Hippocampal formation (tissue), 2 donors: ENCODE data around the gene SOX13.

ENCODE experiments used
- DNase-seq, 2 donors: peaks; one replicate each; lab custom pipeline; 2025; lab: John Stamatoyannopoulos, UW

Gene SOX13

GRCh38 chr1:204152310-204153044 is 79.6 kb downstream of the SOX13 start:
- DNase-seq = no peak

GRCh38 chr1:204153667-204154066 is 80.8 kb downstream of the SOX13 start:
- no peak for DNase-seq

DNA sequence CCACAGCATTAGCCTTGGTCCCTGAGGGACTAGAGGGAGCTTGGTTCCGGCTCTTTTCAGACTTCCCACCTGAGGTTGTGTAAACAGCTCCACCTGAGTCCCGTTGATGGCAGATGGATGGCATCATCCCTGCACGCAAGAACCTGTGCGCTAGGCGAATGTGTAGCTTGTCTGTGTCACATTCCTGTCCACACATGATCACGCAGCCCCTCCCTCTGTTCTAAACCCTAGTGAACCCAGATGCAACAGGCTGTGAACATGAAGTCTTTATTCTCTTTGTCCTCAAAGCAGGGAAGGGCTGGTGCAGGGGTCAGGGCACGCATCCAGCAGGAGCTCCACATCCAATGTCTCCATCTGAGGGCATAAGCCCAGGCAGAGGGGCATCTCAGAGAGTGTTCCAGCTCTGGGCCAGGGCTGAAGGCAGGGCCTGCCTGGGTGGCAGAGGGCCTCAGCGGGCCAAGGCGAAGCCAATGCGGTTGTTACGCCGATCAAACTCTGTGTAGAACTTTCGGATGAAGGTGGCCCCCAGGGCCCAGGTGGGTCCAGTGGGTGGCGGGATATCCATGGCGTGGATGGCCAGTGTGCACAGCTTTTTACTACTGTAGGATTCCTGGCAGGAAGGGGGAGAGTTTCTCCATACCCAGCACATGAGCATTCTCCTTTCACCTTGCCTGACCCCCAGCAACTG is 81.8 kb downstream of the SOX13 start:
- DNase-seq = no peak

DNA sequence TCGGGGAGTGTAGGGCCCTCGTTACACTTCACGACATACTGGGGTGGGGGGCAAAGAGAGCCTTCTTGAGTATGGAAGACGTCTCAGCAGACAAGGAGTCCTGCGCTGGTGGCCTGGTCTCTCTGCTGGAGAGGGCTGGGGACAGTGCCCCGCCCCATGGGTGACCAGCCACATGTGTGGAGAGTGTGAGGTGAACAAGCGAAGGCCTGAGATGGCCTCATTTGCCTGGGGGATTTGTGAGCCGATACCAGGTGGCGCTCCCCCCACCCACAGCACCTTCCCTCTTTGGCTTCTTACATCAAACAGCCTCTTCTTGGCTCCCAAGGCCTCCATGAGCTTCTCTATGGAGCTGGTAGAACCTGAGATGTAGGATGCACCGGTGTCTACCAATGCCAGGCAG is 83.0 kb downstream of the SOX13 start:
- no peak for DNase-seq

- no peak for DNase-seq
Measured at GRCh38 chr1:204157962-204158361, 85.0 kb downstream of the SOX13 start.

GRCh38 chr1:204161609-204162493 is 88.9 kb downstream of the SOX13 start:
- no peak for DNase-seq

DNA sequence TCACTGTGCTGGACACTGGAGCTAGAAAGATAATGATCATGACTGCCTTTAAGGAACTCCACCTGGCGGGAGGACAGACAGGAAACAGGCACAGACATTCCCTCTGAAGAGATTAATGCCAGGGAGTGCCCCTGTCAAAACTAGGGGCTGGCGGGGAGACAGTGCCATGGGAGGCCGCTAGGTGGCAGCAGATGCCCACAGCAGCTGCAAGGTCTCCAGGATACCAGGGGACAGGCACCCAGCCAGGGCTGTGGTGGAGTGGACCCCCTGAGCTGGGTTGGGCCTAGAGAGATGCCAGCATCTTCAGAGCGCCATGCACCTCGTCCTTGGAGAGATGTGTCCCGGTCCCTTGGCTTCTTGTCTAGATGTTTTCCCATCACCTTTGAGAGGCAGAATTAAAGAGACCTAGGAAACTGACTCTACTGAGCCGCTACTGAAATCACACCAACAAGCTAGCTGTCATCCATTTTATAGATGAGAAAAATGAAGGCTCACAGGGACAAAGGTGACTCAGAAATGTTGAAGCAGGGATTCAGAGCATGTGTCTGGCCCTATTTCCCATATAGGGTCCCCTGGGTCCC is 89.7 kb downstream of the SOX13 start:
- peak; percentile 45 to 64 for DNase-seq

DNA sequence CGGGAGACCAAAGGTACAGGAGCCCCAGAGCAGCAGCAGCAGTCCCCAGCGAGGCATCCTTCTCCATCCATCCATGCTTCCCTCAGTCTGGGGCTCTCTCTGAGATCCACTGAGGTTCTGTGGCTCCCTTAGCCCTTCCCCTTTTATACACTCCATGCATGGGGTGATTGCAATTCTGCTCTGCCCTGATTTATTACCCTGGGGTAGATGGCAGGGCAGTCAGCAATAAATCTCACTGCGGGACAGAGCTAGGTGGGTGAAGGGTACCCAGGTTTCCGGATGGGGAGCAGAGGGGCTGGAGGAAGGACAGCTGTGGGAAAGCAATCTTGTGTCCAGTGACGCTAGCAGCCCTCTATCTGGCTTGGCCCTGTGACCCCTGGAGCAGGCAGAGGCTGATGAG is 93.3 kb downstream of the SOX13 start, which contains the start of gene REN:
TSS of gene REN (minus strand) at position 119 of the 400 bp plus-strand sequence. CDS start at position 75, 44 bp downstream.
- no peak for DNase-seq

GRCh38 chr1:204167730-204168129 is 94.8 kb downstream of the SOX13 start:
- DNase-seq = no peak

DNA sequence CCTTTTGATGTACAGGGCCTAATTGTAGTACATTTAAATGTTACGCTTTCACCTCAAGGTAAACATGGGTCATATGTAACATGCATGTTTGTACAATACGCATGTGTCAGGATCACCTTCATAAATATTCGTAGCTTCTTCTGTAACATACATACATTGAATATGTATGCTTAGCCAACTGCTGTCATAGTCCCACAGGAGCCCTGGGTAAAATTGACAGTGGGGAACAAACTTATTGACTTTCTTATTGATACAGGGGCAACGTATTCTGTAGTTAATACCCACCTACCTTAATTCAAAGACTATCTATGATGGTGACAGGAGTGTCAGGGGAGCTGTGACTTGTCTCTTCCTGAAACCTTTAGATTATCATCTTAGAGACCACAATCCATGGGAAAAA is 96.9 kb downstream of the SOX13 start:
- DNase-seq = no peak

- no peak for DNase-seq
Measured at GRCh38 chr1:204170494-204171155, 97.7 kb downstream of the SOX13 start.

GRCh38 chr1:204171751-204172178 is 98.8 kb downstream of the SOX13 start:
- no peak for DNase-seq

- no peak for DNase-seq
Measured at GRCh38 chr1:204172404-204173029, 99.6 kb downstream of the SOX13 start.

DNA sequence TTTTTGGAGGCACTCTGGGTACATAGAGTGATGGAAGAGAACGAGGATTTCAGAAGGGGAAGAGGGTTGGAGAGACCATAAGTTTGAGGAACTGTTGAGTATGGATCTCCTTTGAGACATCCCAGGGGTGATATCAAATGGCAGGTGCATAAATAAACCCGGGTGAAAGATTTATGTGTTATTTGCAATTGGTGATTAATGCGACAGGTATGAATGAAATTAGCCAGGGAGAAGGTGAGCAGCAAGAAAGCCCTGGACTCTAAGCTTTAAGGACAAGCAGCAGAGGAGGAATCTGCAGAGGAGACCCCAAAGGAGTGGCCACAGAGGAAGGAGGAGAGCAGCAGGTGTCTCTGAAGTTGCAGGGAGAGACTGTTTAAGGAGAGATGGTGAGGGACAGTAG is 102.0 kb downstream of the SOX13 start:
- no peak for DNase-seq

GRCh38 chr1:204176049-204176448 is 103.1 kb downstream of the SOX13 start:
- DNase-seq = no peak

DNA sequence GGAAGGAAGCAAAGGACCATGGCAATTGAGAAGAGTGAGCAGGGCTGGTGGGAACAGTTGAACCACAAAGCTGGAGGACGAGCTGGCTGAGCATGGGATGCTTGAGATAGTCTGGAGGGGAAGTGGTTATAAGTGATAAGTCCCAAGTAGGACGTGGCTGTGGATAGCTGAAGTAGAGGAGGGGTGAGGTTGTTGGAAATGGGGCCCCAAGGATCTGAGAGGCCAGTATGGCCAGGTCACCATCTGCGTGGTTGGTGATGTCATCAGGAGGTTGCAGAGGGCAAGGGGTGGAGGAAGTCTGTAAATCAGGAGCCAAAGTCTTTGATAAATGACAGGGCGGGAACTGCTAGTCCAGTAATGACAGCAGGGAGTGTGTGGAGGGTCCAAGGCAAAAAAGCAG is 104.2 kb downstream of the SOX13 start:
- DNase-seq = no peak
